Fibroblast of skin of scalp (primary cell): ENCODE results near the gene CARS2. TPM values are rescaled to one million over a fixed set of nuclear protein-coding genes. Genes with fewer than 3 reads are reported as not detected.
"Not testable (repeated sequence)": the region's sequence is repeated elsewhere in the genome, so short reads cannot be mapped to it uniquely, and the experiment has no call there.

Experiments
- DNase-seq: peaks from one replicate; pipeline ENCODE4 v3.0.0-alpha.2; 2013
- polyA plus RNA-seq, 2 experiments: library from polyadenylated mRNA; unstranded; fragments of 120-200 nt; gene quantifications; one replicate each; pipeline ENCODE4 v1.2.1, GENCODE V29; 2013; ENCODE audit not compliant: insufficient read length in 2 of 2

Gene CARS2
- 63.4 TPM for polyA plus RNA-seq (2013, experiment 1 of 2; ENCODE audit: insufficient read length)
- polyA plus RNA-seq (2013, experiment 2 of 2; ENCODE audit: insufficient read length) = 47.6 TPM

- DNase-seq = peak; percentile 96
Measured at GRCh38 chr13:110705826-110706569, at the start of gene CARS2. CARS2 (minus strand) TSS chr13:110706116; CDS start chr13:110706093, 23 bp downstream.

DNA sequence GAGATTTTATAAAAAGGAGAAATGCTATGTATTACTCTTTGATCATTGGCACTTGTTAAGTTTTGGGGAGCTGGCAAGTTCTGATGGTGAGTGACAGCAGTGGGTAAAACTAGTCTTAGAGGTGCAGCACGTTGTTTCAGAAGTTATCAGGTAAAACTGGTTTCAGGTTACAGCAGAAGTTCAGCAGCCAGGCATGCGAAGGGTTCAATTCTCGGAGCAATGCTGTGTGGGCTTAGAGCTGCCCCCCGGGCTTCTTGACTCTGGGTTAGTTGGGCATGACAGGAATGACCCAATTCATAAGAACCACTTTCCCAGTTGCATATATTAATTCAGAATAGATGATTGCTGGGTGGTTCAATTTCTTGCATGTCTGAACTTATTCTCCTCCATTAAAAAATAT is 42.4 kb upstream of the CARS2 start:
- no peak for DNase-seq

GRCh38 chr13:110746438-110746837 is 40.5 kb upstream of the CARS2 start:
- no peak for DNase-seq

DNA sequence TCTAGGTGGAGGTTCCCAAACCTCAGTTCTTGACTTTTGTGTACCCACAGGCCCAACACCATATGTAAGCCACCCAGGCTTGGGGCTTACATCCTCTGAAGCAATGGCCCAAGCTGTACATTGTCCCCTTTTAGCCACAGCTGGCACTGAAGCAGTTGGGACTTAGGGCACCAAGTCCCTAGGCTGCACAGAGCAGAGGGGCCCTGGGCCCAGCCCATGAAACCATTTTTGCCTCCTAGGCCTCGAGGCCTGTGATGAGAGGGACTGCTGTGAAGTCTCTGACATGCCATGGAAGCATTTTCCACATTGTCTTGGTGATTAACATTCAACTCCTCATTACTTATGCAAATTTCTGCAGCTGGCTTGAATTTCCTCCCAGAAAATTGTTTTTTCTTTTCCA is 37.8 kb upstream of the CARS2 start:
- no peak for DNase-seq

DNA sequence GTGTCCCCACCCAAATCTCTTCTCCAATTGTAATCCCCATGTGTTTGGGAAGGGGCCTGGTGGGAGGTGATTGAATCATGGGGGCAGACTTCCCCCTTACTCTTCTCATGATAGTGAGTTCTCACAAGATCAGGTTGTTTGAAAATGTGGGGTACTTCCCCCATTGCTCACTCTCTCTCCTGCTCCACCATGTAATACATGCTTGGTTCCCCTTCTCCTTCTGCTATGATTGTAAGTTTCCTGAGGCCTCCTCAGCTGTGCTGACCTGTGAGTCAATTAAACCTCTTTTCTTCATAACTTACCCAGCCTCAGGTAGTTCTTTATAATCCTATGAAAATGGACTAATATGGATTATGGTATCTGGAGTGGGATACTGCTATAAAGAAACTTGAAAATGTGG is 31.6 kb upstream of the CARS2 start:
- DNase-seq = no peak

GRCh38 chr13:110734561-110734960 is 28.6 kb upstream of the CARS2 start:
- no peak for DNase-seq

- no peak for DNase-seq
Measured at GRCh38 chr13:110731072-110731471, 25.2 kb upstream of the CARS2 start.

- no peak for DNase-seq
Measured at GRCh38 chr13:110726726-110727125, 20.8 kb upstream of the CARS2 start.

DNA sequence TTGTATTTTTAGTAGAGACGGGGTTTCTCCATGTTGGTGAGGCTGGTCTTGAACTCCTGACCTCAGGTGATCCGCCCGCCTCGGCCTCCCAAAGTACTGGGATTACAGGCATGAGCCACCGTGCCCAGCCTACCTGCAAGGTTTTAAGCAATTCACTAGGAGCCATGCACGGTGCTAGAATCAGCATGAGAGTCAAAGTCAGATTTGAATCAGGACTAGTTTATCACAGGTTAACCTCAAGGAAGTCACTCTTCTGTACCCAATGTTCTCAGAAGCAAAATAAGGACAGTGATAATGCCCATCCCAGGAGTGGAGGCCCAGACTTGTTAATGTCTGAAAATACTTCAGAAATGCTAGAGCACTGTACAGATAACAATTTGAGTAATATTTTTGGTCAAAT is 20.2 kb upstream of the CARS2 start:
- DNase-seq = not testable (repeated sequence)

- DNase-seq = no peak
Measured at GRCh38 chr13:110723598-110723997, 17.7 kb upstream of the CARS2 start.

GRCh38 chr13:110722971-110723370 is 17.1 kb upstream of the CARS2 start:
- no peak for DNase-seq

- no peak for DNase-seq
Measured at GRCh38 chr13:110719036-110719710, 13.3 kb upstream of the CARS2 start.

- DNase-seq = no peak
Measured at GRCh38 chr13:110716247-110716515, 10.3 kb upstream of the CARS2 start.

DNA sequence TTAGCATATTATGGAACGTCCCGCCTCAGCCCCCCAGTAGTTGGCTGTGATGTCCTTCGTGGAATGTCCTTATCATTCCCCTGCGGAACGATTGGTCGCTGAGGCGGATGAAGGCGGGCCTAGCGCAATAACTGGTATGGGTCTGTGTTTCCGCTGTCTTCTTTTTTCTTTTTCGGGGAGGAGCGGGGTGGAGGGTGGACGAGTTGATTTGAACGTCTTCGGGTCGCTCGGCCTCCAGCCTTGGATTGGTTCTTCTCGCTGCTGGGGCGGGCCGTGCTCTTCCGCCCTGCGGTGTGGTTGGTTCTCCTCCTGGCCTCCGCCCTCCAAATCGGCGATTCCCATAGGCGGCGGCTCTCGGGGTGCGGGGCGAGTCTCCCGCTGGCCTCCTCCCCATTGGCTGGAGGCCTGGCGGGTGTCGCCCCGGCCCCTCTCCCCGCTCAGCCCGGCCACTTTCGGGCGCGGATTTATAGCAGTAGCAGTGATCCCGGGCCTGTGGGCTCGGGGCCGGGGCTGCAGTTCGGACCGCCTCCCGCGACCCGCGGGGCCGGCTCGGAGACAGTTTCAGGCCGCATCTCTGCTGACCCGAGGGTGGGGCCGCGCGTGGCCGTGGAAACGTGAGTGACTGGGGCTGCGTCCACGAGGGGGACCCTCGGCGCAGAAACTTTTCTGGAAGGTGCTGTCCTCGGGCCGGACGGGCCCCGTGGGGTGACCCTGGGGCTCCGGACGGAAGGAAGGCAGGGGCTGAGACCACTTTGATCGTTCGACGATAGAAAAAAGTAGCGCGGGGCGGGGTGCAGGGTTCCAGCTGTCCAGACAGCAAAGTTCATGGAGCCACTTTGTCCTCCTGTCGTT is 9.7 kb upstream of the CARS2 start:
- peak; percentile 100 for DNase-seq

GRCh38 chr13:110714797-110715394 is 9.0 kb upstream of the CARS2 start:
- DNase-seq = peak; percentile 34

DNA sequence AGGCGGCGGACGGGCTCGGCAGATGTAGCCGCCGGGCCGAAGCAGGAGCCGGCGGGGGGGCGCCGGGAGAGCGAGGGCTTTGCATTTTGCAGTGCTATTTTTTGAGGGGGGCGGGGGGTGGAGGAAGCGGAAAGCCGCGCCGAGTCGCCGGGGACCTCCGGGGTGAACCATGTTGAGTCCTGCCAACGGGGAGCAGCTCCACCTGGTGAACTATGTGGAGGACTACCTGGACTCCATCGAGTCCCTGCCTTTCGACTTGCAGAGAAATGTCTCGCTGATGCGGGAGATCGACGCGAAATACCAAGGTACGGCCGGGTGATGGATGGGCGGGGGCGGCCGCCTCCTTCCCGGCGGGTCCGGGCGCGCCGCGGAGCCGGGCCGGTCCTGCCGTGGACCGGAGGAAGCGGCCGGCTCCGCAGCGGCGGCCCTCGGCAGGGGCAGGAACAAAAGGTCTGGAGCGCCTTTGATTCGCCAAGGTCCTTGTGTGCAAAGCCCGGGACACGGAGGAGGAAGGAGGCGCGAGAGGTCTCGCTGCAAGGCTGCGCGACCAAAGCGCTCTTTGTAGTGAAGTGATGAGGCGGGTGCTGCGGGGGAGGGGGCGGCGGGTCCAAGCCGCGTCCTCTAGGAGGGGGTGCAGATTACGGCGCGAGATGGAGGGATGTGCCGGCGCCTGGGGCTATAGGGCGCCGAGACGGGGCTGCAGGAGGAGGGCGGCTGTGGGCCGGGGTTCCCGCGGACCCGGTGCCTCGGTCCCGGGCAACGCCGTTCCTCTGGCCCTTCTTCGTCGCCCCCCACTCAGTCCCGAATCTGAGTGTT is 8.3 kb upstream of the CARS2 start:
- DNase-seq = peak; percentile 33

DNA sequence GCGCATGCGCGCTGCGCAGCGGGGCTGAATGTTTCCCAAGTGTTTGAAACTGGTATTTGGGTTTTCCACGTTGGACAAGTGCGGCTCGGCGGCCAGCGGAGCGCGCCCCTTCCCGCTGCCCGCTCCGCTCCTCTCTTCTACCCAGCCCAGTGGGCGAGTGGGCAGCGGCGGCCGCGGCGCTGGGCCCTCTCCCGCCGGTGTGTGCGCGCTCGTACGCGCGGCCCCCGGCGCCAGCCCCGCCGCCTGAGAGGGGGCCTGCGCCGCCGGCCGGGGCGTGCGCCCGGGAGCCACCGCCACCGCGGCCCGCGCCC is 7.7 kb upstream of the CARS2 start, which contains the start of gene ING1:
Gene ING1 (plus strand): TSS at position 59 of the 311 bp plus-strand sequence. CDS start 450 bp downstream, outside the sequence.
- DNase-seq = no peak

DNA sequence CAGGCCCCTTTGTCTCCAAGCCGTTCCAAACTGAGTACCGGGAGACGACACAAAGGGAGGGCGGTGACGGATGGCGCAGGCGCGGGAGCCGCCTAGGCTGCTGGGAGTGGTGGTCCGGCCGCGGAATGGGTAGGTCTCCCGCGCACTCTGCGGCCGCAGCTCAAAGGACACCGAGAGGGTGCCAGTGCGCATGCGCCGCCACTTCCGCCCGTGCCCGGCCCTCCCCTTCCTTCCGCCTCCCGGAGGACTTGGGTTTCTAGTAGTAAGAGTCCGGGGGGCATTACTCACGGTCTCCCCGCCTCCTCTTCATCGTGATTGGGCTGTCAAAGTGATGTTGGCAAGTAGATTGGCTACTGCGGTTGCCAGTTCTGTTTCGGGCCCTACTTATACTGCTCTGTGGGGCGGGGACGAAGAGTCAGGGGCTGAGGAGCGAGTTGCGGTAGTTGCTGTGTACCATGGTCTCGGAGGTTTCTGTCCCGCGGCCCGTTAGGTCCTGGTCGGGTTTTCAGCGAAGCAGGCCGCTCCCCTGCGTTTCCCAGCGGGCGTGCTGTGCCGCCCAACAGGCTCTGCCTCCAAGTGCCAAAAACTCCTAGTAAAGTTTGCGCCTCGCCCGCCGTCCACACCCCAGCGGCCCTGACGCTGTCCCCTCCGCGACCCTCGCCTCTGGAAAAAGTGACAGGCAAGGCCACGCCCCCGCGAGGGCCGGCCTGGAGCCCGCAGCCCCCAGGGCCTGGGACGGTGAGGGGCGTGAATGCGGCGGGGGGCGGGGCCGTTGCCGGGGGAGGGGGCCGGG is 7.1 kb upstream of the CARS2 start:
- DNase-seq = peak; percentile 100

DNA sequence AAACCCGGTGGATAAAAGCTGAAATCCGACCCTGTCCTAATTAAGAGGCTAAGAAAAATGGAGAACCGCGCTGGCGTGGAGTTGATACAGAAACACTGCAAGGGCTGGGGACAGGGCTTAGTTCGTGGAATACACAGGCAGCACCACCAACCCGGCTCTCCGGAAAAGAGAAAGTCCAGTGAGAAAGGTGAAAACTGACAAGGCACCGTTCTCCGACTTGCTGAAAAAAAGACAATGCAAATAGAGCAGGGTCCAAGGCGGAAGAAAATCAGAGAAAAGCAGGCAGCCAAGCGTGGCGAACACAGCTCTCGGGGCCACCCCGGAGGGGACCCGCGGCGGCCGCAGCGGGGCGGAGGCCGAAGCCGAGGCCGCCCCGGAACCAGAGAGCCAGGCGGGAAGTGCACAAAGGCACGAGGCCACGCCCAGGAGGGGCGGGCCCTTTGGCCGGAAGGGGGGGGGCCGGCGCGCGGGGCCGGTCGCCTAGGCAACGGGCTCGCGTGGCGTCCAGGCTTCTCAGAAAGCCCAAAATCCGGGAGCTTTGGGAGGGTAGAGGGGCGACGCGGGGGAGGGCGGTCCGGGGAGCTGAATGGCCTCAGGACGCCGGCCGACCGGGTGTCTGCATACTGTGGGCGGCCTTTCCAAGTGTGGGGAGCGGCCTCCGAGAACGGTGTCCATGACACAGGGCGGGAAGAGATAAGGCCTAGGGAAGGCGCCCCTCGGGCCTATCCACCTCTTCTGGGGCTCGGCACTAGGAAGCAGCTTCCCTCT is 6.3 kb upstream of the CARS2 start:
- peak; percentile 91 for DNase-seq
